CD4-positive, alpha-beta T cell treated with Interleukin-4 for 4 hours (primary cell): Measurements from ENCODE around the gene BLM.

ENCODE experiments used
- DNase-seq: peaks from one replicate; pipeline ENCODE4 v3.0.0-alpha.2; 2020

BLM gene

DNA sequence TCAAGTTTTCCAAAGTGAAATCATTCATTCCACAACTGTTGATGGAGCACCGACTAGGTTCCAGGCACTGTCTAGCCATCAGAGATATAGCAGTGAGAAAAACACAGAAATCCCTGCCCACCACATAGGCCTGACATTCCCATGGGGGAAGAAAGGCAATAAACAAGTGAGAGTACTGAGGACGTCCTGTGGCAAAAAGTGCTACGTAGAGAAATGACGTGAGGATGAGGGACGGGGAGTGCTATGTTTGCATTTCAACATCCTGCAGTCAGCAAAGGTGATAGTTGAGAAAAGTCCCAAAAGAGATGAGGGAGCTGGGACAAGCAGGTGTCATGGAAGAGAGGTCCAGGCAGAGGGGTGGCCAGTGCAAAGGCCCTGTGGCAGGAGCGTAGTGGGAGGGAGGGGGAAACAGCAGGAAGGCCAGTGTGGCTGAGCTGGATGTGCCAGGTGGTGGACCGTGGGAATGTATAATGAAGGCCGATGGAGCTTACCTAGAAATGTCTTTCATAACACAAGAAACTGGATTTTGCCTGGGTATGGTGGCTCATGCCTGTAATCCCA lies 140.8 kb downstream of the BLM start:
- DNase-seq = no peak

DNA sequence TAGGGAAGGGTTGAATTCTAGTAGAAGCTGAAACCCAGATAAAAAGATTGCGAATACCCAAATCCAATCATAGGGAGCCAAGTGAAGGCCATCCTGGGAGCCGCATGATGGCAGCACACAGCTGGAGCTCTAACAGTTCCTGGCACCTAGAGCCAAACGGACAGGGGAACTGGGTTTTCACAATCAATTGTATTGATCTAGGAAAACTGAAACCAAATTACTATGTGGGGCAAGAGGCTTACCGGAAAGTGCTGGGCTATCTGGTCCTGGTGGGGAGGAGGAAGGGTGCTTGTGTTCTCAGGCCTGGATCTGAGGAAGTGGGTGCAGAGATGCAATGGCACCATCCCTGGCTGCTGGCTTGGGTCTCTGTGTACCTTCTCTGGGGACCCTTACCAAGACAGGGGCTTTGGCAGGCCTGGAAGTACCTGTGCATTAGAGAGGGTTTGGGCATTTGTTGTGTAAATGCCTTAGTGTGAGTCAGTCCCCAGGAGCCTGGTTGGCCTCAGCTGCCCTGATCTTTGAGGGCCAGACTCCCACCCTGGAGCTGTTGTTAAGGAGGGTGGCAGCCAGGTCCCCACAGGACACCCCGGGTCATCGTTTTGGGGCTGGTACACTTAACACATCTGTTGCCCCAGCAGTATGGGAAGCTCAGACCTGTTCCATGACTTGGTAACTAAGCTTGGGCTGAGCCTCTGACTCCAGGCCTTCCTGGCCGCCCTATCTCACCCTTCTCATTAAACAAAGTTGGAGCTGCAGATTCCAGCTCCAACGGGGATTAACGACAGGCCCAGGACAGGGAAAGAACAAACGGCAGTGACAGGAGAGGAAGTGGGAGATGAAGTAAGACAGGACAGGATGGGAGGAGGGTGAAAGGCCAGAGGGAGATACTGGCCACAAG lies 142.3 kb downstream of the BLM start:
- no peak for DNase-seq

DNA sequence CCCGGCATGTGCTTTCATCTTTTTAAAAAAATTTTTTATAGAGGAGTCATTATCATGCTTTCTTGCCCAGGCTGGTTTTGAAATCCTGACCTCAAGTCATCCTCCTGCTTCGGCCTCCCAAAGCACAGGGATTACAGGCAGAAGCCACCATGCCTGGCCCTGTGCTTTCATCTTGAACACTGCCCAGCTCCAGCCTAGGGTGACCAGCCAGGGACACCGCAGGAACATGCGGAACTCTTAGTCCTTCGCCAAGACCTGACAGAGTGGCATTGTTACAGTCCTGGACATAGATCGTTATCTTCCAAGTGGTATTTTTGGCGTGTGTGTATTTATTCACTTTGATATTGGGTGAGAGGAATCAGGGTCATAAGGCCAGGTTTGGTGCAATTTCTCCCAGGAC lies 143.3 kb downstream of the BLM start:
- no peak for DNase-seq

DNA sequence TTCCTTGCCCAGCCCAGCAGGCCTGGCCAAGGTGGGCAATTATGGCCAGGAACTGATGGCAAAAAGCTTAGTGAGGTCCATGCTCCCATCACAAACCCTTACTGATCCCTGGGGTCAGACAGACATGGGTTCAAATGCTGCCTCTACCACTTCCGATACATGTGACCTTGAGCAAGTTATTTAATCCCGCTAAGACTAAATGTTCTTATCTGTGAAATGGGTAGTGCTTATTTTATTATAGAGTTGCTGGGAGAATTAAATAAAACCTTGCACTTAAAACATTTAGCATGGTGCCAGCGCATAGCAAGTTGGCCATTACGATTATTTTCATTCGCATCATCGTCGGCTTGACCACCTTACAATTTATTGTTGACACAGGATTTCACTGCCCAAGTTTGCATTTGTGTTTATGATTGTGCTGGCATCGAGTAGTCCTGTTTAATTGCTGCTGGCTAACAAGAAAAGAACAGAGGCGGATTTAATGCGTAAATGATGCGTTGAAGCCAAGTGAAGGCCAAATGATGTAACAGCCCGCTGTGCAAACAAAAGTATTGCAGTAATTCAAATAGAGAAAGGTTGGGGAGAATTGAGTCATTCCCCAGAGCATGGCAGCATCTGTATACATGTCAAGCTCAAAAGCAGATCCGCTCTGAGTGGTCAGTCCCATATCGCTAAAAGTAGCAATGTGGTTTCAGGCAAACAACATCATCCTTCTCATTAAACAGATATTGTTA lies 144.0 kb downstream of the BLM start:
- DNase-seq = no peak

DNA sequence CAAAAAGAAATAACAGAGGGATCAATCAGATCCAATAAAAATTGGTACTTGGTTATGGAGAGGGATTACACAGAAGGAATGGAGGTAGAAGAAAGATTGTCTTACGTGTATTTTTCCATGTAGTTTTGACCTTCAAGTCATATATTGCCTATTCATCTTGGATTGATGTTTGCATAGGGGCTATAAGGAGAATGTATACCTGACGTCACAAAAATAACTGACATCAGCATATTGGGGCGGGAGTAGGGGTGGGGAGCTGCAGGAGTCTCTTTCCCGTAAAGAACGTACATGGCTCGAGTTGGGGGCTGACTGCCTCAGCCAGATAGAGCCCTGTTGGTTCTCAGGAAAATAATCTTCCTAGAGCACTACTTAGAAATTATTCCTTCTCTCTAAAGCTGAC lies 145.3 kb downstream of the BLM start:
- DNase-seq = no peak

DNA sequence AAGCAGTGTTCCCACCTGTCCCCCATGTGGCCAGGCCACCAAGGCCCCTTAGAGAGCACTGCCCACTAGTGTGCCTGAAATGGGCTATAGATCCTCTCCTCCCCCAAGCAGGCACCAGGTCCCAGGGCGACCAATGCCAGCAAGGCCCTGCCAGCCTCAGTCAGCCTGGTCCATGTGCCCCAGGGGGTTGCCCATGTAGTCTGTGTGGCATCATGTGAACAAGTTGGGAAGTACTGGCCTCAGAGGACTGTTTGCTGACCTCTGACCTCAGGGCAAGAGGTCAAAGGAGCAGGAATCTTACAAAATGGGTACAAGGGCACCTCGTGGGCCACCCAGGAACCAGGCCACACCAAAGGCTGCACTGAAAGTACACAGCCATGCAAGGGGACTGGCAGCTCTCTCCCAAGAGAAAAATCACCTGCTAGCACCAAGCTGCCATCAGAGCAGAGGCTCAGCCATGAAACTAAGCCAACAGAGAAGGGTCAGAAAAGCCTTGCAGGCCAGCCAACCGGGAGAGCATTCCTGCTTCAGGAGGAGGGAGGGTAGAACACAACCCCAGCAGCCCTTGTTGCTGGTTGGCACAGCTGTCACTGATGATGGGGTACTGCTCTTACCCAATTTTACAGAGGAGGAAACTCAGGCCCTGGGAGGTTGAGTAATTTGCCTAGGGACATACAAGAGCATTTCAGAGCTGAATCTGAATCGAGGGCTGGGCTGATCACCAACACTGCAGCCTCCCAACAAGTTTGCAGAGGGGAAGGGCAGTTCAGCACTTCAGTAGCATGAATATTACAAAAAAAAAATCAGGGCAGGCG lies 146.0 kb downstream of the BLM start:
- DNase-seq = no peak

DNA sequence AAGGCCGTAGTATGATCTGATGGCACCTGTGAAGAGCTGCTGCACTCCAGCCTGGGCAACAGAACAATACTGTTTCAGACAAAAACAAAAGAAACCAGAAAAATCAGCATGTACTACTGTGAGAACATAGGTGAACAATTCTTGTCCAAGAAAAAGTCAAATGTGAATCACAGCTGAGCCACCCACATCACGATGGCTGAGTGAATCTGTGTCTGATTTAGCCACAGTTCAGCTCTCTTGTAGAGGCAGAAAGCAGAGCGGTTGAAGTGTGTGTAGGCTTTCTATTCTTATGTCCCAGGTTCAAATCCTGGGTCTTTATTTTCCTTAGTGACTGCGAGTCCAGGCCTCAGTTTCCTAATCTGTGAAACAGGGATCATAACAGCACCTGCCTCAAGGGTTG lies 146.8 kb downstream of the BLM start:
- no peak for DNase-seq

DNA sequence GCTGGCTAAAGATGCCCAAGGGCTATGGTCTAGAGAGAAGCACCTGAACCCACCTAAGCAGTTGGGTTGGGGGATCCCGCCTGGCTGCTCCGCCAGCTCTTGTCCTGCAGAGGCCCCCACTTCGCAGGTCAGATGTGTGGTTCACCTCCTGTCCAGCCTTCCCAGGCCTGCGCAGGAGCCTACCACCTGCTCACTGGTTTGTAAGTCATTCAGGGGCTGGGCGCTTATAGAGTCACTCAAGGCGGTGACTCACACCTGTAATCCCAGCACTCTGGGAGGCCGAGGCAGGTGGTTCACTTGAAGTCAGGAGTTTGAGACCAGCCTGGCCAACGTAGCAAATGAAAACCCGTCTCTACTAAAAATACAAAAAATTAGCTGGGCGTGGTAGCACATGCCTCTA lies 147.4 kb downstream of the BLM start:
- DNase-seq = no peak

DNA sequence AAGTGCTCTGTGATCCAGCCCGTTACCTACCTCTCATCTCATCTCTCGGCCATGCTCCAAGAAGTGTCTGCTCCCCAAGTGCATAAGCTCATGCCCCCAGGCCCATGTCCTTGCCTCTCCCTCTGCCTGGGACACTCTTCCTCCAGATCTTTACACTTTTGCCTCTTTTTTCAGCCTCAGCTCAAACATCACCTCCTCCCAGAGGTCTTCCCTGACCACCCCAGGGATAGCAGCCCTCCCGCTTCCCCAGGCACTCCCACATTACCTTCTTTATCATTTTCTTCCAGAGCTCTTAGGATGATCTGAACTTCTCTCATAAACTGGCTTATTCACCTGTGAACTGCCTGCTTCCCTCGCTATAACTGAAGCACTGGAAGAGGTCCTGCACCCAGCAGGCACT lies 148.6 kb downstream of the BLM start:
- no peak for DNase-seq
